ENCODE results near the gene NEK1. TPM values are rescaled to one million over a fixed set of nuclear protein-coding genes. Genes with fewer than 3 reads are reported as not detected.
A peak's percentile ranks its signal among the peaks of the same experiment; 100 is the strongest.

Gene NEK1
- total and polyA plus RNA-seq, 2 experiments from 2014 or later: 9.3 to 19.5 TPM

- TF ChIP-seq REST (IDR thresholded peaks at IDR 0.05; ENCODE audit: unreplicated experiment) (no peak), ETS1 (IDR thresholded peaks at IDR 0.05) (no peak), ZNF114 (CRISPR knock-in tag; IDR thresholded peaks at IDR 0.05) (no peak)
Measured at GRCh38 chr4:169661761-169662160, 49.4 kb upstream of the NEK1 start (continued).

- TF ChIP-seq REST (IDR thresholded peaks at IDR 0.05; ENCODE audit: unreplicated experiment): no peak
- TF ChIP-seq ZNF331 (CRISPR knock-in tag; IDR thresholded peaks at IDR 0.05; ENCODE audit: low read depth): no peak
- no peak for ATAC-seq
- no peak overlapping the region for H2AFZ ChIP-seq
- no peak for DNase-seq (ENCODE audit: low spot score)
- peak overlapping the region; percentile 93; the same call in 1 of the 2 replicates for H3K27ac ChIP-seq (ENCODE audit: low read depth)
- H4K20me1 ChIP-seq (replicated peaks; ENCODE audit: insufficient read depth): no peaks in the 10 kb centered on the region
- H3K27me3 ChIP-seq (ENCODE audit: insufficient read depth): no peaks in the 10 kb centered on the region
- H3K9me2 ChIP-seq (ENCODE audit: insufficient read depth): no peaks in the 10 kb centered on the region
- H3K79me2 ChIP-seq (replicated peaks; ENCODE audit: insufficient read depth): peaks cover 31% of the 10 kb centered on the region
- H3F3A ChIP-seq (replicated peaks; ENCODE audit: low read depth): no peaks in the 10 kb centered on the region
- peaks cover 26% of the 10 kb centered on the region; the same call in 2 of the 3 replicates for H3K4me1 Mint-ChIP-seq
- H3K36me3 ChIP-seq (ENCODE audit: insufficient read depth): no peaks in the 10 kb centered on the region
- H3K36me3 Mint-ChIP-seq (ENCODE audit: low read depth): peaks cover 7% of the 10 kb centered on the region; the same call in 2 of the 3 replicates
- H3K4me2 ChIP-seq: peak overlapping the region; percentile 73; the same call in 1 of the 2 replicates
- H3K4me1 ChIP-seq (ENCODE audit: insufficient read depth): peaks cover 18% of the 10 kb centered on the region
- peak overlapping the region; percentile 46; the same call in 1 of the 2 replicates for H3K4me3 ChIP-seq
- no peaks in the 10 kb centered on the region for H3K27me3 Mint-ChIP-seq (ENCODE audit: insufficient read depth, low read depth, poor library complexity)
- peak overlapping the region; percentile 75 for H3K4me3 Mint-ChIP-seq
- peak overlapping the region; percentile 87 for H3K27ac Mint-ChIP-seq
- no peaks in the 10 kb centered on the region; the same call in 1 of the 3 replicates for H3K9me3 Mint-ChIP-seq
Measured at GRCh38 chr4:169660929-169661328, 48.5 kb upstream of the NEK1 start.
